ENCODE data around the gene PEPD.

Gene PEPD

GRCh38 chr19:33443638-33444561 is 77.7 kb downstream of the PEPD start:
- Histone ChIP-seq H3K27ac (no peak overlapping the region), H3K36me3 (peaks cover 0 to 29% (median 9%) of the 10 kb centered on the region in 3 donors), H3K27me3 (no peaks in the 10 kb centered on the region), H3K4me3 (no peak overlapping the region), H3K9me3 (no peaks in the 10 kb centered on the region), H3K4me1 (no peaks in the 10 kb centered on the region)
- intact Hi-C loops (cut with DNase I; ENCODE audit: low total_unique reads), result no loop called here
- peak in 1 of 2 donors; percentile 34 for DNase-seq
- TF ChIP-seq CTCF (IDR thresholded peaks at IDR 0.05), result no peak

GRCh38 chr19:33442706-33443105 is 78.9 kb downstream of the PEPD start:
- H3K4me1 ChIP-seq, result no peaks in the 10 kb centered on the region
- H3K27me3 ChIP-seq, result no peaks in the 10 kb centered on the region
- no peaks in the 10 kb centered on the region for H3K9me3 ChIP-seq
- no peak overlapping the region for H3K27ac ChIP-seq
- H3K4me3 ChIP-seq, result no peak overlapping the region
- no peak for TF ChIP-seq CTCF (IDR thresholded peaks at IDR 0.05)
- H3K36me3 ChIP-seq, result peaks cover 0 to 27% (median 7%) of the 10 kb centered on the region in 3 donors
- DNase-seq, result peak in 1 of 2 donors; percentile 45
- intact Hi-C loops (cut with DNase I; ENCODE audit: low total_unique reads), result no loop called here

- Histone ChIP-seq H3K27me3 (no peaks in the 10 kb centered on the region), H3K36me3 (peaks cover 0 to 21% (median 7%) of the 10 kb centered on the region in 3 donors), H3K27ac (no peak overlapping the region), H3K4me1 (no peaks in the 10 kb centered on the region), H3K4me3 (no peak overlapping the region), H3K9me3 (no peaks in the 10 kb centered on the region)
- intact Hi-C loops (cut with DNase I; ENCODE audit: low total_unique reads), result no loop called here
- no peak for DNase-seq
- TF ChIP-seq CTCF (IDR thresholded peaks at IDR 0.05), result no peak
Measured at GRCh38 chr19:33441828-33442227, 79.8 kb downstream of the PEPD start.

DNA sequence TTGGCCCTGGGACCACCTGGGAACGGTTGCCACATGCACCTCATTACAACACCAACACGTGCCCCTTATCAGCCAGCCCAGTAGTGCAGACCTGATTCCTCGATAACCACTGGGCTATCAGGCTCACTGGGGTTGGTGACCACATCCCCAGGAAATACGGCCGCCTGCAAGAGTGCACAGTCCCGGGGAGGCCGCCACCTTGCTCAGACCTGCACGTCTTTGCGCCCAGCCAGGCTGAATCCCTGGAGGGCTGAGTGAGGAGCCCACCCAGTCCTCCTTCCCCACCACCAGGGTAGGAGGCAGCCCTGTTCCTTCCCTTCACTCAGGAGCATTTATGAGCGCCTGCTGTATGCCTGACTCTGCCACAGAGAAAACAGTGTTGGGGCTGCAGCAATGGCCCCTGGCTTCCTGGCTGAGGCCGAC is 80.3 kb downstream of the PEPD start:
- DNase-seq, result peak in 1 of 2 donors; percentile 42
- intact Hi-C loops (cut with DNase I; ENCODE audit: low total_unique reads), result no loop called here
- Histone ChIP-seq H3K27me3 (no peaks in the 10 kb centered on the region), H3K27ac (no peak overlapping the region), H3K36me3 (peaks cover 0 to 20% (median 7%) of the 10 kb centered on the region in 3 donors), H3K4me3 (no peak overlapping the region), H3K4me1 (no peaks in the 10 kb centered on the region), H3K9me3 (no peaks in the 10 kb centered on the region)
- TF ChIP-seq CTCF (IDR thresholded peaks at IDR 0.05), result no peak

DNA sequence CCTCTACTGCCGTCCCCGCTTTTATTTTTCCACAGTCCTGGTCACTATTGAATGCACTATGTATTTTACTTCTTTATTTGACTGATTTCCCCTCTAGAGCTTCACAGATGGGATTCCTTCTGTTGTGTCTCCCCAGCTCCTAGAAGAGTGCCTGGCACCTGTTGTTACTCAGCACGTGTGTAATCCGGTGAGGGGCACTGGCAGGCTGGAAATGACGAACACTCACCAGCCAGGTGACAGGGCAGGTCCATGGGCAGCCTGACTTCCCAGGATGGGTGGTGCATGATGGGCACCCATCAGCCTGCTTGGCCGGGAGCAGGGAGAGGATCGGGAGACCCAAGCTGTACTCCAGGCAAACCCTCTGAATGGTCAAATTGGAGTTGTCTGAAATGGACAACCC is 80.9 kb downstream of the PEPD start:
- H3K4me1 ChIP-seq, result no peaks in the 10 kb centered on the region
- DNase-seq, result no peak

More for the DNA sequence above, 80.9 kb downstream of the PEPD start:
- no peak overlapping the region for H3K27ac ChIP-seq
- intact Hi-C loops (cut with DNase I; ENCODE audit: low total_unique reads), result no loop called here
- no peak overlapping the region for H3K4me3 ChIP-seq
- TF ChIP-seq CTCF (IDR thresholded peaks at IDR 0.05), result no peak
- no peaks in the 10 kb centered on the region for H3K27me3 ChIP-seq
- no peaks in the 10 kb centered on the region for H3K9me3 ChIP-seq
- H3K36me3 ChIP-seq, result peaks cover 0 to 24% (median 3%) of the 10 kb centered on the region in 3 donors
